Muscle layer of colon (tissue), 2 donors: Measurements from ENCODE around the gene COX6B2.

Source experiments
- H3K27ac ChIP-seq: one replicate; pipeline ENCODE4 v1.7.0; 2013; ENCODE audit warnings: low read depth, mild to moderate bottlenecking, low read length, moderate library complexity
- H3K27me3 ChIP-seq, 2 donors: one replicate each; pipeline ENCODE4 v1.7.0; 2013; ENCODE audit warnings: low read length in 2 of 2, mild to moderate bottlenecking in 2 of 2; ENCODE audit not compliant: insufficient read depth in 2 of 2, control insufficient read depth in 1 of 2
- H3K36me3 ChIP-seq: one replicate; pipeline ENCODE4 v1.7.0; 2013; ENCODE audit warnings: mild to moderate bottlenecking, low read length; ENCODE audit not compliant: insufficient read depth
- H3K4me1 ChIP-seq: one replicate; pipeline ENCODE4 v1.7.0; 2013; ENCODE audit warnings: mild to moderate bottlenecking, low read length; ENCODE audit not compliant: insufficient read depth
- H3K4me3 ChIP-seq, 2 donors: one replicate each; pipeline ENCODE4 v1.7.0; 2013; ENCODE audit warnings: low read length in 2 of 2, low read depth in 1 of 2, mild to moderate bottlenecking in 1 of 2, moderate library complexity in 1 of 2
- H3K9ac ChIP-seq: one replicate; pipeline ENCODE4 v1.7.0; 2013; ENCODE audit warnings: low read length
- H3K9me3 ChIP-seq: one replicate; pipeline ENCODE4 v1.7.0; 2013; ENCODE audit warnings: mild to moderate bottlenecking, low read length
- donor health status: abdominal sarcoma.
- donor health status: Adenocarcinoma of cecum.

Gene COX6B2

DNA sequence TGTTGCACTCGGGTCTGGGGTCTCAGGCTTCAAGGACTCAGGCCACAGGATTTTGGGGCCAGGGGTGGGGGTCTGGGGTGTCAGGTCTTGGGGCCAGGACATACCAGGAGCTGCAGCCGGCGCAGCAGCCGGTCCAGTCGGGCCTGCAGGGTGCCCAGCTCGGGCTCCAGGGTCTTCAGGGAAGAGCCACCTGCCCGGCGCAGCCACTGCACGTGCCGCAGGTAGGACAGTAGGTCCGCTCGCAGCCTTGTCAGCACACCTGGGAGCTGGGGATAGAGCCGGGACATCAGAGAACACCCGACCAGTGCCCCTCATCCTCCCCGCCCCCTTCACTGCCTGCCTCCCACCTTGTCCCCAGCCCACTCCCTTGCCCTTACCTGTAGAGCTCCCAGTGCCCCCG lies 13.6 kb upstream of the COX6B2 start:
- no peaks in the 10 kb centered on the region for H3K4me1 ChIP-seq
- no peak overlapping the region for H3K9ac ChIP-seq
- peaks cover 16 to 51% of the 10 kb centered on the region in 2 donors for H3K27me3 ChIP-seq
- no peaks in the 10 kb centered on the region for H3K9me3 ChIP-seq
- no peaks in the 10 kb centered on the region for H3K36me3 ChIP-seq
- H3K4me3 ChIP-seq: no peak overlapping the region
- H3K27ac ChIP-seq: no peak overlapping the region

DNA sequence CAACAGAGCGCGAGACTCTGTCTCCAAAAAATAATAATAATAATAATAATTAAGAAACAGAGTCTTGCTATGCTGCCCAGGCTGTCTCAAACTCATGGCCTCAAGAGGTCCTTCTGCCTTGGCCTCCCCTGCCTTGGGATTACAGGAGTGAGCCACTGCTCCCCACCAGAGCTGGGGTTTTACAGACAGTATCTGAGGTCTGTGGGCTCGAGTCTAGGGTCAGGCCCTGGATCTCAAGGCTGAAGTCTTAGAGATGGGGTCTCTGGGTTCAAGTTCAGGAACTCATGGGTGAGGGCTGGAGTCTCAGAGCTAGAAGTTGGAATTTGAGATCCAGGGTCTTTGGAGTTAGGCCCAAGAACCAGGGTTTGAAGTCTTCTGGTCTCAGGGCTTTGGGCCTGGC lies 12.3 kb upstream of the COX6B2 start:
- Histone ChIP-seq H3K4me1 (no peaks in the 10 kb centered on the region), H3K4me3 (no peak overlapping the region), H3K27ac (no peak overlapping the region), H3K27me3 (peaks cover 8 to 46% of the 10 kb centered on the region in 2 donors), H3K9ac (no peak overlapping the region), H3K36me3 (no peaks in the 10 kb centered on the region), H3K9me3 (no peaks in the 10 kb centered on the region)

DNA sequence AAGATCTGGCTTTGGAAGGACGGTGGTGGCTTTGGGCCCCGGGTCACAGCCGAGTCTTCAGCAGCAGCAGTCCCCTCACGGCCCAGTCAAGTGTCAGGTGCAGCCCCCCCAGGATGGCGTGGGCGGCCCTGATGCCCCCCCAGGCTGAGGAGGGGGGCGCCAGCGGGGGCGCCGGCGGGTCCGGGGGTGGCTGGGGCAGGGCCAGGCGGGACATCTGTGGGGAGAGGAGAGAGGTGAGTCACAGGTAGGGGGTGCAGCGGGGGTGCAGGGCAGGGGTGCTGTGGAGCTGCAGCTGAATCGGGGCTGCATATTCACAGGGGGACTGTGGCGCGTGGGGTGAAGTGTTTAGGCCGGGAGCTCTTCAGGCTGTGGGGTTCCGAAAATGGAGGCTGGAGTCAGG lies 11.4 kb upstream of the COX6B2 start:
- Histone ChIP-seq H3K9me3 (no peaks in the 10 kb centered on the region), H3K27me3 (peaks cover 4 to 45% of the 10 kb centered on the region in 2 donors), H3K4me3 (no peak overlapping the region), H3K4me1 (no peaks in the 10 kb centered on the region), H3K9ac (no peak overlapping the region), H3K27ac (no peak overlapping the region), H3K36me3 (no peaks in the 10 kb centered on the region)

DNA sequence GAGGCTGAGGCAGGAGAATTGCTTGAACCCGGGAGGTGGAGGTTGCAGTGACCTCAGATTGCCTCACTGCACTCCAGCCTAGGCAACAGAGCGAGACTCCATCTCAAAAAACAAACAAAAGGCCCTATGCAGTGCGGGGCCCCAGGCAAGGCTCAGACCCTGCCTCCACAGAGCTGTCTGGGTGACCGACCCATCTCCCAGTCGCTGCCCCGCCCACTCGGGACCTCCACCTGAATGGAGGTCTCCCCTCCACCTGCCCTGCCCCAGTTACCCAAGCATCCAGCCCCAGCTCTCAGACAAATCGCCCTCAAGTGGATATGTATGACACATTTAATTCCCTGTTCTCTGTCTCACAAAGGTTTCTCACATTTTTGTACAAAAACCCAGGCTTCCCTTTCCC lies 10.7 kb upstream of the COX6B2 start:
- Histone ChIP-seq H3K27me3 (peaks cover 0 to 38% of the 10 kb centered on the region in 2 donors), H3K9me3 (no peaks in the 10 kb centered on the region), H3K36me3 (no peaks in the 10 kb centered on the region), H3K4me1 (no peaks in the 10 kb centered on the region), H3K27ac (no peak overlapping the region), H3K4me3 (no peak overlapping the region), H3K9ac (no peak overlapping the region)

DNA sequence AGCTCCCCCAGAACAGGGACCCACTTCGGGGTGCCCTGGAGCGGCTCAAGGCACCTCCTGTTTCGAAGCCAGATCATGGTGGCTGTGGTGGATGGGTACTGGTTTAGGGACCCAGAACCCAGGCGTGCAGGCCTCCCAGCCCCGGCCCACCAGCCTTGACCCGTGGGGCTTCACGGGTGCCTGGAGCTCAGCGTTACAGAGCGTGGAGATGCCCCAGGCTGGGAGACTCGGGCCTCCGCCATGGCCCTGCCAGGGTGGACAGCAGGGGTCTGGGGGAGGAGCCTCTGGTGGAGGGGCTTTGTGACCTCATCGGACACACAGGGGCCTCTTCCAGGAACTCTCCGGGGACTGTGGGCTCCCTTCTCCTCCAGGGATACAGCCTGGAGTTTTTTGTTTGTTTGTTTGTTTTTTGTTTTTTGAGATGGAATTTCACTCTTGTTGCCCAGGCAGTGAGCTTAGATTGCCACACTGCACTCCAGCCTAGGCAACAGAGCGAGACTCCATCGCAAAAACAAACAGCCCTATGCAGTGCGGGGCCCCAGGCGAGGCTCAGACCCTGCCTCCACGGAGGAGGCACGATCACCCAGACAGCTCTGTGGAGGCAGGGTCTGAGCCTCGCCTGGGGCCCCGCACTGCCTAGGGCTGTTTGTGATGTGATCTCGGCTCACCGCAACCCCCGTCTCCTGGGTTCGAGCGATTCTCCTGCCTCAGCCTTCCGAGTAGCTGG lies 8.6 kb upstream of the COX6B2 start, which contains the start of gene GARIN5B:
Gene GARIN5B, minus strand, starts transcription at position 271 of the 727 bp plus-strand sequence. Its CDS starts 194 bp downstream, at position 77.
- no peak within 1 kb of the TSS for H3K9ac ChIP-seq
- H3K36me3 ChIP-seq: no peaks in the 10 kb centered on the region
- H3K4me1 ChIP-seq: no peaks in the 10 kb centered on the region
- no peaks in the 10 kb centered on the region for H3K9me3 ChIP-seq
- H3K27ac ChIP-seq: no peak within 1 kb of the TSS
- peaks cover 0 to 18% of the 10 kb centered on the region in 2 donors for H3K27me3 ChIP-seq
- H3K4me3 ChIP-seq: no peak within 1 kb of the TSS

DNA sequence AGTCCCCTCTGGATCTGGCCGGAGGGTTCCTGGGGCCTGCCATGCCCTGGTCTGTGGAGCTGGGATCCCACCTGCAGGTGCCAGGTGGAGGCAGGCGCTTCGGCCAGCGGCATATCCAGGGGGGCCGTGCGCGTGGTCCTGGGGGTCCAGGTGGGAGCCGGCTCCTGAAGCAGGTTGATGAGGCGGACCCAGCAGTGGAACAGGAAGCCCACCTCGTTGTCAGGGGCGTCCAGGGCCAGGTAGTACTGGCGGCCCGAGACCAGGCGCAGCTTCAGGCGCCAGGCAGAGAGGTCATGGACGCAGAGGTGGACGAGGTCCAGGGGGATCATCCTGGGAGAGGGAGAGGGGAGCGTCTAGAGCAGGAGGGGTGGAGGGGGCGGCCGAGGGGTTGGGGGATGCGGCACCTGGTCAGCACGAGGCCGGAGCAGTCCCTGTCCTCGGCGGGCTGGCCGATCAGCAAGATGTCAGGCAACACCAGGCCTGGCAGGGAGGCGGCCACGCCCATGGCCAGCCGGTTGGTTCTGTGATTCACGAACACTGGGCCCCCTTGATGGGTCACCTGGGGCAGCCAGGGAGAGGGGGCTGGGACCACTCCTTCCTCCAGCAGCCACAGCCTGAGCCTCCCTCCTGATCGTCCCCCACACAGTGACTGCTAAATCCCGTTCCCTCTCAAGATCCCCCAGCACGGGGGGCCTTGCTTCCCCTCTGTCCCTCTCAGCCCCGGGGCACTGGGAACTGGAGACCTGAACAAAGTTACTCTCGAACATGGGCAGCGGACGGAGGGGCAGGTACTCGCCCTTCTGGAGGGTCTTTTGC lies 7.9 kb upstream of the COX6B2 start:
- Histone ChIP-seq H3K36me3 (no peaks in the 10 kb centered on the region), H3K4me1 (no peaks in the 10 kb centered on the region), H3K9ac (no peak overlapping the region), H3K4me3 (no peak overlapping the region), H3K9me3 (no peaks in the 10 kb centered on the region), H3K27ac (no peak overlapping the region), H3K27me3 (peaks cover 0 to 11% of the 10 kb centered on the region in 2 donors)

DNA sequence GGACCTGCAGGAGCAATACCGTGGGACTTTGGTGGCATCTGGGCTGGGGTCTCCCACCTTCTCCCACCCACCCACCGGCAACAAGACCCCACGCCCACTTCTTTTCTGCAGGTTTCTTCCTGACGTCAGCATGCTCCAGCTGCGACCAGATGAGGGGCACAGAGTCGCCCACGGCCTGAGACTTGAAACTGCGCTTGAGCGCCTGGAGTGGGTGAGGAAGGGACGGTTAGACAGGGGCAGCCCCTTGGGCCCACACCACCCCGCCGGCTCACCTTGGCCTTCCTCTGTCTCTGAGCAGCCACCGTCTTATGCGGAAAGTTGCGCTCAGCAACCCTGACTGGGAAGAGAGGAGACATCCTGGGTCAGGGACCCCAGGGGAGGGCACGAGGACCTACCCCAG lies 6.4 kb upstream of the COX6B2 start:
- Histone ChIP-seq H3K27me3 (peaks cover 0 to 11% of the 10 kb centered on the region in 2 donors), H3K9ac (no peak overlapping the region), H3K9me3 (no peaks in the 10 kb centered on the region), H3K4me1 (no peaks in the 10 kb centered on the region), H3K4me3 (no peak overlapping the region), H3K27ac (no peak overlapping the region), H3K36me3 (no peaks in the 10 kb centered on the region)

DNA sequence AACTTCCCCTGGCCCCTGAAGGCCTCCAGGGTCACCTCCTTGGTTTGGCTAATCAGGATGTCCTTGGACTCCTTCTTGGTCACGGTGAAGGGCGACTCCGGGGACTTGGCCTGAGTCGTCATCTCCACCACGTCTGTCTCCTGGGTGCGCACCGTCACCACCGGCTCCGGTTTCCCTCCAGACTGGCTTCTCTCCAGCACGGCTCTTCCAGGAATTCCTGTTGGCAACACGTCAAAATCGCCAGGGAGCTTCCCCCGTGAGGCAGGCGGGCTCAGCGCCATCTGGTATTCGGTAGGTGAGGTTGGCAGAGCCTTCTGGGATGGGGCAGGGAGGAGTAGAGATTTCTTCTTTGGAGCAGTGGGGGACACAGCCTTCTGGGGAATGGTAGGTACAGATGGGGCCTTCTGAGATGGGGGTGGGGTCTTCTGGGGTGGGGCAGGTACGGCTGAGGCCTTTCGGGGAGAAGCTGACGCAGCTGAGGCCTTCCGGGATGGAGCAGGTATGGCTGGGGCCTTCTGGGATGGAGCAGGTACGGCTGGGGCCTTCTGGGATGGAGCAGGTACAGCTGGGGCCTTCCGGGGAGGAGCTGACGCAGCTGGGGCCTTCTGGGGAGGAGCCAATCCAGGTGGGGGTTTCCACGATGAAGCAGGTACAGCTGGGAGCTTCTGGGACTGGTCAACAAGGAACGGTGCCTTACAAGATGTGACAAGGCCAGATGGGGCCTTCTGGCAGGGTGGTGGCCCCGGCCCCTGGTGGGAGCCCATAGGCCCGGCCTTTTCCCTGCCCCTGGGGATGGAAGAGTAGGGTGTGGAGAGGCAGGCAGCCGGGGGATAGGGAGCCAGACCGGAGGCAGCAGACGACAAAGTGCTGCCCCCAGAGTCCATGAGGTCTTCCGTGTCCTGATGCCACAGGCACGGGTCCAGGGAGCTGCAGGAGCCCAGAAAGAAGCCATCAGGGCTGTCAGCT lies 4.7 kb upstream of the COX6B2 start:
- no peak overlapping the region for H3K9ac ChIP-seq
- peaks cover 0 to 25% of the 10 kb centered on the region in 2 donors for H3K27me3 ChIP-seq
- no peak overlapping the region for H3K27ac ChIP-seq
- no peaks in the 10 kb centered on the region for H3K36me3 ChIP-seq
- H3K4me3 ChIP-seq: no peak overlapping the region
- no peaks in the 10 kb centered on the region for H3K4me1 ChIP-seq
- no peaks in the 10 kb centered on the region for H3K9me3 ChIP-seq

DNA sequence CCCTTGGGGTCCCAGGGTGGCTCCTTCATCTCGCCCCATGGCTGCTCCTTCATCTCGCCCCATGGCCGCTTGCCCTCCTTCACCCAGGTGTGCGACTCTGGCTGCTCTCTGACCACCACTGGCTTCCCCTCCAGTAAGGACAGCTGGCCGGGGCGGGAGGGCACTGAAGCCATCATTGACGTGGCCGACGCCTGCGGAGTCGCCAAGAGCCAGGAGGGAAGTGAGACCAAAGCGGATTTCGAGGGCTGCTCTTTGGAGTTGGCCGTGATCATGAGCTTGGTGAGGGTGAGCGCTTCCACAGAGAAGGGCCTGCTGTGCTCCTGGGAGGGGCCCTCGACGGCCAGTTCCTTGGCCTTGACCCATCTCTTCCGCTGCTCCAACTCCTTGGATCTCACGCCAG lies 4.0 kb upstream of the COX6B2 start:
- Histone ChIP-seq H3K4me1 (peaks cover 3% of the 10 kb centered on the region), H3K36me3 (no peaks in the 10 kb centered on the region), H3K9ac (no peak overlapping the region), H3K9me3 (no peaks in the 10 kb centered on the region), H3K4me3 (no peak overlapping the region), H3K27ac (no peak overlapping the region), H3K27me3 (peaks cover 4 to 33% of the 10 kb centered on the region in 2 donors)

DNA sequence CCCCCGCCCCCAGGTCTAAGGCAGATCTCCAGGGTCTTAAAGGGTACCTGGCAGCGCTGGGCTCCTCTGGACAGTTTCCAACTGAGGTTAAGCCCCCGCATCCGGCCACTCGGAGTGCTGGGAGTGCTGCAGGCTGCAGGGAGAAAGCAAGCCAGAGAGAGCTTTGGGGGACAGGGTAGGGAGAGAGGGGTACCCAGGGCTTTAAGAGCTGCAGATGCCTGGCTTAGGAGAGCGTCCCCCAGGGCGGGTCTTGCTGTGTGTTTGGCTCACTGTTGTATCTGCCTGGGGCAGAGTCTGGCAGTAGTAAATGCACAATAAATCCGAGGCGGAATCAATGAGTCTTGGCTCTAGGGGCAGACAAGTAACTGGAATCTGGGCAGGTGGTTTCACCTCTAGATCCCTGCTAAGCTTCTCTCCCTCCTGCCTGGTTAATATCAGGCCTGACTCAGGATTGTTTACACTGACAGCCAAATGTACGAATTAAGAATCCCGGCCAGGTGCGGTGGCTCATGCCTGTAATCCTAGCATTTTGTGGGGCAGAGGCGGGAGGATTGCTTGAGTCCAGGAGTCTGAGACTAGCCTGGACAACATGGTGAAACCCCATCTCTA lies 798 bp upstream of the COX6B2 start:
- no peak overlapping the region for H3K27ac ChIP-seq
- H3K4me3 ChIP-seq: no peak overlapping the region
- no peaks in the 10 kb centered on the region for H3K9me3 ChIP-seq
- peaks cover 29 to 51% of the 10 kb centered on the region in 2 donors for H3K27me3 ChIP-seq
- no peaks in the 10 kb centered on the region for H3K36me3 ChIP-seq
- no peak overlapping the region for H3K9ac ChIP-seq
- H3K4me1 ChIP-seq: peaks cover 8% of the 10 kb centered on the region
